COLO668 (cell line): ENCODE results near the gene HBG1.
"Not testable (repeated sequence)": the region's sequence is repeated elsewhere in the genome, so short reads cannot be mapped to it uniquely, and the experiment has no call there.

Experiments used
- DNase-seq: peaks from one replicate; lab custom pipeline; 2025; ENCODE audit not compliant: unreplicated experiment; lab: John Stamatoyannopoulos, UW

The HBG1 gene

GRCh38 chr11:5249807-5250396, at the start of gene HBG1:
Gene HBG1 (minus strand): TSS chr11:5249857. CDS start chr11:5249804, 53 bp downstream.
- DNase-seq, result not testable (repeated sequence)

DNA sequence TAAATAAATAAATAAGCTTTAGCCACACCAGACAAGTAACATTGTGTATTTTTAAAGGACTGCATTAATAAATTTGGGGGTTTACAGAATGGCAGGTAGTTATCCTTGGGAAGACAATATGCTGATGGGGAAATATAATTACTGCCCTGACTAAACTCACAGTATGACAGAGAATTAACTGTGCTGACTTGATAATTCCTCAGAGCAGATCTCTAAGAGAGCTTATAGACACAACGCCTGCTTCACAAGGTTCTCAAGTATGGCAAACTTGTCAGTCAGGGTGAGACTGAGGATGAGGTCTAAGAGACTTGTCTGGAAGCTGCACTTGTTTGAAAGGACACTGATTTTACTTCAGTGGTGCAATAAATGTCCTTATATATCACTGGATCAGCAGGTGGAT, 48.8 kb upstream of the HBG1 start:
- DNase-seq, result no peak

- no peak for DNase-seq
Measured at GRCh38 chr11:5297721-5298323, 48.2 kb upstream of the HBG1 start.

DNA sequence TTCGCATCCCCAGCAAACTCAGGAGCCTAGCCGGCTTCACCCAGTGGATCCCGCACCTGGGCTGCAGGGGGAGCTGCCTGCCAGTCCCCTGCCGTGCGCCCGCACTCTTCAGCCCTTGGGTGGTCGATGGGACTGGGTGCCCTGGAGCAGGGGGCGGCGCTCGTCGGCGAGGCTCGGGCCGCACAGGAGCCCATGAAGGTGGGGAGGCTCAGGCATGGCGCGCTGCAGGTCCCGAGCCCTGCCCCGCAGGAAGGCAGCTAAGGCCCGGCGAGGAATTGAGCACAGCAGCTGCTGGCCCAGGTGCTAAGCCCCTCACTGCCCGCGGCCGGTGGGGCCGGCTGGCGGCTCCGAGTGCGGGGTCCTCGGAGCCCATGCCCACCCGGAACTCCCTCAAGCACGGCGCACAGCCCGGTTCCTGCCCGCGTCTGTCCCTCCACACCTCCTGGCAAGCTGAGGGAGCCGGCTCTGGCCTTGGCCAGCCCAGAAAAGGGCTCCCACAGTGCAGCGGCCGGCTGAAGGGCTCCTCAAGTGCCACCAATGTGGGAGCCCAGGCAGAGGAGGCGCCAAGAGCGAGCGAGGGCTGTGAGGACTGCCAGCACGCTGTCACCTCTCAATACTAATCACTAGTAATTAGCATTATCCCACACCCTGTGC, 44.8 kb upstream of the HBG1 start:
- not testable (repeated sequence) for DNase-seq

GRCh38 chr11:5293028-5293427, 43.4 kb upstream of the HBG1 start:
- DNase-seq, result no peak

DNA sequence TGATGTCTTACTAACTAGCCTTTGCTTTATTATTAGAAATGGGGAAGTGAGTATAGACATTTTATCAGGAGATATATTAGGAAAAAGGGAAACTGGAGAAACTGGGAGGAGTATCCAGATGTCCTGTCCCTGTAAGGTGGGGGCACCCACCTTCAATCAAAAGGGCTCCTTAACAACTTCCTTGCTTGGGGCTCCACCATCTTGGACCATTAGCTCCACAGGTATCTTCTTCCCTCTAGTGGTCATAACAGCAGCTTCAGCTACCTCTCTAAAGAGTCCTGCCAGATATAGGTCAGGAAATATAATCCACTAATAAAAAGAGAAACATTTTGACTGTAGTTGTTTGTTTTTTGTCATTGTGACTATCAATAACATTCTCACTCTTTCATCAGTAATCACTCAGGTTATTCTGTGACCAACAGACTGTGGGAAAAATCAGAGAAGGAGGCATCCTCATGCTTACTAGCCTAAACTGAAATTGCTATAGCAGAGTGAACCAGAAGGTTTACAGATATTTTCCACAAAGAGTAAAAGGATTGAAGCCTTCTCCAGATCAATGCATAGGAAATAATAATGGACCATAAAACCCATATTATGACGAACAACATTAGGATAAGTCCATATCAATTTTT, 41.7 kb upstream of the HBG1 start:
- DNase-seq, result no peak

DNA sequence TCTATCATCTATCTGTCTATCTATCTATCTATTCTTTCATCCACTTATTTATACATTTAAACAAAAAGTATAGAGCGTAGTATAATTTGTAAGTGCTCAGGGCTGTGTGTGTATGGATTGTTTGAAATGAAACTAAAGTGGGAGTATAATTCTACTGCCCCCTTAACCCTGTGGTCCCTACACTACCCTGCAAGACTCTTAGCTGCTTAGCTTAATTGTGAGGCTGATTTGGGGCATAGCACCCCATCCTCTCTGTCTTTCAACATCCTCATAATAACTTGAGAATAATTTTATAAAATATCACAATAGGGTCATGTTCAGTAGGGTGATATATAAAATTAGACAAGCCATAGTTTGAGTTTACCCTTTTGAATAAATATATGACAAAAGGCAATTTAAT, 40.4 kb upstream of the HBG1 start:
- no peak for DNase-seq

GRCh38 chr11:5289696-5290095, 40.0 kb upstream of the HBG1 start:
- DNase-seq, result no peak

GRCh38 chr11:5288906-5289550, 39.4 kb upstream of the HBG1 start:
- DNase-seq, result no peak

GRCh38 chr11:5288108-5288905, 38.6 kb upstream of the HBG1 start:
- no peak for DNase-seq

DNA sequence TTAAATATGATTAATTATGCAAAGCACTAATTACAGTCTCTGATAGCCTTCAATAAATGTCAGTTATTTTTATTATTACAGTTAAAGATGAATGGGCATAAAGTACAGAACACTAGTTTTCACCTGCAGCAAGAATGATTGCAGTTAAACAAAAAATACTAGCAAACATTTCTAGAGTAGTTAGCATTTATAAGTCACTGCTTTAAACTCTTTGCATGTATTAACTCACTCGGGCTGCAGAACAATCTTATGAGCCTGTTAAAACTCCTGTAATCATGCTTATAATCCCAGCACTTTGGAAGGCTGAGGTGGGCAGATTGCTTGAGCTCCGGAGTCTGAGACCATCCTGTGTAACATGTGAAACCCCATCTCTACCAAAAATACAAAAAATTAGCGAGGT, 37.2 kb upstream of the HBG1 start:
- DNase-seq, result no peak

DNA sequence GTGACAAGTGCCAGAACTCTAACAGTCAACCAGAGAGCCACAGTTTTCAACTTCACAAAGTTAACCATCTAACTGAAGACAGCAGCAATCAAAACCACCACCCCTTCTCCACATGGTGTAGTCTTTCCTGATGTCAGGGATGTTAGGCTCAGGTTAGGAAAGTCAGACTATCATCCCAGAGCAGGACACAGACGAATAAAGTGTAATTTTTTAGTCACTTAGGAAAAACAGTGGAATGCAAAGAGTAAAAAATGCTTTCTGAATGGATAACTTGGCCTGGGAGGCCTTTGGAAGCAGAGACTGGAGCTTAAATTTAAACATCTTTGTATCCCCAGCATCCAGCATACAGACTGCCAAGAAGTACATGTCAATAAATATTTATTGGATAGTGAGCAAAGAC, 36.7 kb upstream of the HBG1 start:
- DNase-seq, result no peak

DNA sequence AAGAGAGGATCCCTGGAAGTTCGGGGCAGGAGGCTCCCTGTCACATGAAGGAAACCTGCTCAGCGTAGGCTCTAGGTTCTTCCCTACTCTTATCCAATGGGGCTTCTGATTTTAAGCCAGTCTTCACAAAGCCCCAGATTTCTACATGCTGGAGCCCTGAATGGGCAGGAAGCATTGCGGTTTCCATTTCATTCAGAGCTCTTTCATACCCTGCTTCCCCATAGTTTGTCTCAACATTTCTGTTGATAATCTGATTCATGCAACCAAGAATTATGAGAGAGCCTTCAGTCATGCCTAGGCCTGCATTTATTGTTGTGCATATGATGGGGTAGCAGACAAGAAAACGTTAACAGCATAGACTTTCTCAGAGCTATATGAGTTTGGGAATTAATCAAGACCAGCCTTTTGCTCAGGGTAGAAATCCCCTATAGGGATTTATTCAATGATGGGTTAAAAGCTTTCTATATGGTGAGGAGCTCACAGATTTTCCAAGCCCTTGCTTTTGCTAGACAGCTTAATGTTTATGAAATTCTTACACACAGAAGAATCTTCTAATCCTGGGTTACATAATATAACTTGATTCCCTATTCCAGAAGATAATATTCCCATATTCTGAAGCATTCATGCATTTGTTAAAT, 36.2 kb upstream of the HBG1 start:
- no peak for DNase-seq

DNA sequence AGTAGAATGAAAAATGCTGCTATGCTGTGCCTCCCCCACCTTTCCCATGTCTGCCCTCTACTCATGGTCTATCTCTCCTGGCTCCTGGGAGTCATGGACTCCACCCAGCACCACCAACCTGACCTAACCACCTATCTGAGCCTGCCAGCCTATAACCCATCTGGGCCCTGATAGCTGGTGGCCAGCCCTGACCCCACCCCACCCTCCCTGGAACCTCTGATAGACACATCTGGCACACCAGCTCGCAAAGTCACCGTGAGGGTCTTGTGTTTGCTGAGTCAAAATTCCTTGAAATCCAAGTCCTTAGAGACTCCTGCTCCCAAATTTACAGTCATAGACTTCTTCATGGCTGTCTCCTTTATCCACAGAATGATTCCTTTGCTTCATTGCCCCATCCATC, 35.0 kb upstream of the HBG1 start:
- DNase-seq, result no peak

GRCh38 chr11:5283882-5284281, 34.2 kb upstream of the HBG1 start:
- DNase-seq, result no peak

DNA sequence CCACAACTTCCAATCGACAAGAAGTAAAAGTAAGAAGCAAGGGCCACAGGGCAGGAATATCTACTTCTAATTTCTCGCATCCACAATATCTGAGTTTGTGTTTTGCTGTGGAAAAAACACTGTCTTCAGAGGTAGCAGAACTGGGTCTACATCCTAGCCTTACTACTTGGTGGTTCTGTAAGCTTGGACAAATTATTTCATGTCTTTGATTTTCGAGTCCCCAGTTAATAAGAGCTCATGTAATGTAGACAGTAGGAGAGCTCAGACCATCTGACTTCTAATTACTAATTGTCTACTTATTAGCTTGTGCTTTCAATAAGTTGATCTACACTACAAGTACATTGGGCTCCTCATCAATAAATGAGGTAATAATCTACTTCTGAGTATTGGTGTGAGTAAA, 33.4 kb upstream of the HBG1 start:
- DNase-seq, result no peak

GRCh38 chr11:5282628-5283027, 33.0 kb upstream of the HBG1 start:
- DNase-seq, result no peak

DNA sequence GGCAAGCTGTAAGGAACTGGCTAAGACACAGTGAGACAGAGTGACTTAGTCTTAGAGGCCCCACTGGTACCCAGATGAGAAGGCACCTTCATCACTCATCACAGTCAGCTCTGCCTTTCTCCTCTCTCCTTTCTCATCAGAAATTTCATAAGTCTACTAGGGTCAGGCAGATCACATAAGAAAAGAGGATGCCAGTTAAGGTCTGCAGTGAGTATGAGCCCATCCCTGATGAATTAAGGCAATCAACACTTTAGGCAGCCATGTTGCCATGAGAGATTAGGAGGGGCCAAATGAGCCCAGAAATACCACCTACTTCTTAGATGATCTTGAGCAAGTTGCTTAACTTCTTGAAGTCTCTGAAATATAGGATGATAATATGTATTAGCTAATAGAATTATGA, 31.9 kb upstream of the HBG1 start:
- DNase-seq, result no peak

GRCh38 chr11:5280582-5281102, 31.0 kb upstream of the HBG1 start:
- peak; percentile 52 for DNase-seq

- DNase-seq, result no peak
Measured at GRCh38 chr11:5279471-5280090, 29.9 kb upstream of the HBG1 start.
